Right lung (tissue), 5 donors: ENCODE data around the gene TNFSF18. TPM values are rescaled to one million over a fixed set of nuclear protein-coding genes. Genes with fewer than 3 reads are reported as not detected.

Source experiments
- polyA plus RNA-seq, 5 donors: library from polyadenylated mRNA; unstranded; fragments of 120-200 nt; gene quantifications; one replicate each; pipeline versions ENCODE4 v1.2.1 to v1.2.3, GENCODE V29; 2013; ENCODE audit warnings: inconsistent platforms in 1 of 5, low replicate concordance in 1 of 5; ENCODE audit not compliant: insufficient read length in 5 of 5, insufficient read depth in 1 of 5

TNFSF18 gene
- polyA plus RNA-seq, 5 donors, result 1.2 to 1.7 (median 1.6) TPM

Other genes starting within 250 kb of the TNFSF18 start
- 1 to 10 TPM; 1.8 to 2.8 (median 2.6) TPM for gene TNFSF4, start 156.4 kb upstream of the TNFSF18 start, polyA plus RNA-seq